RPMI8226 (cell line): Measurements from ENCODE around the gene RABEP1.
"Not testable (repeated sequence)": the region's sequence is repeated elsewhere in the genome, so short reads cannot be mapped to it uniquely, and the experiment has no call there.

Experiments used
- DNase-seq: peaks from one replicate; pipeline ENCODE4 v3.0.0-alpha.2; 2015

RABEP1 gene, protein sequence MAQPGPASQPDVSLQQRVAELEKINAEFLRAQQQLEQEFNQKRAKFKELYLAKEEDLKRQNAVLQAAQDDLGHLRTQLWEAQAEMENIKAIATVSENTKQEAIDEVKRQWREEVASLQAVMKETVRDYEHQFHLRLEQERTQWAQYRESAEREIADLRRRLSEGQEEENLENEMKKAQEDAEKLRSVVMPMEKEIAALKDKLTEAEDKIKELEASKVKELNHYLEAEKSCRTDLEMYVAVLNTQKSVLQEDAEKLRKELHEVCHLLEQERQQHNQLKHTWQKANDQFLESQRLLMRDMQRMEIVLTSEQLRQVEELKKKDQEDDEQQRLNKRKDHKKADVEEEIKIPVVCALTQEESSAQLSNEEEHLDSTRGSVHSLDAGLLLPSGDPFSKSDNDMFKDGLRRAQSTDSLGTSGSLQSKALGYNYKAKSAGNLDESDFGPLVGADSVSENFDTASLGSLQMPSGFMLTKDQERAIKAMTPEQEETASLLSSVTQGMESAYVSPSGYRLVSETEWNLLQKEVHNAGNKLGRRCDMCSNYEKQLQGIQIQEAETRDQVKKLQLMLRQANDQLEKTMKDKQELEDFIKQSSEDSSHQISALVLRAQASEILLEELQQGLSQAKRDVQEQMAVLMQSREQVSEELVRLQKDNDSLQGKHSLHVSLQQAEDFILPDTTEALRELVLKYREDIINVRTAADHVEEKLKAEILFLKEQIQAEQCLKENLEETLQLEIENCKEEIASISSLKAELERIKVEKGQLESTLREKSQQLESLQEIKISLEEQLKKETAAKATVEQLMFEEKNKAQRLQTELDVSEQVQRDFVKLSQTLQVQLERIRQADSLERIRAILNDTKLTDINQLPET

DNA sequence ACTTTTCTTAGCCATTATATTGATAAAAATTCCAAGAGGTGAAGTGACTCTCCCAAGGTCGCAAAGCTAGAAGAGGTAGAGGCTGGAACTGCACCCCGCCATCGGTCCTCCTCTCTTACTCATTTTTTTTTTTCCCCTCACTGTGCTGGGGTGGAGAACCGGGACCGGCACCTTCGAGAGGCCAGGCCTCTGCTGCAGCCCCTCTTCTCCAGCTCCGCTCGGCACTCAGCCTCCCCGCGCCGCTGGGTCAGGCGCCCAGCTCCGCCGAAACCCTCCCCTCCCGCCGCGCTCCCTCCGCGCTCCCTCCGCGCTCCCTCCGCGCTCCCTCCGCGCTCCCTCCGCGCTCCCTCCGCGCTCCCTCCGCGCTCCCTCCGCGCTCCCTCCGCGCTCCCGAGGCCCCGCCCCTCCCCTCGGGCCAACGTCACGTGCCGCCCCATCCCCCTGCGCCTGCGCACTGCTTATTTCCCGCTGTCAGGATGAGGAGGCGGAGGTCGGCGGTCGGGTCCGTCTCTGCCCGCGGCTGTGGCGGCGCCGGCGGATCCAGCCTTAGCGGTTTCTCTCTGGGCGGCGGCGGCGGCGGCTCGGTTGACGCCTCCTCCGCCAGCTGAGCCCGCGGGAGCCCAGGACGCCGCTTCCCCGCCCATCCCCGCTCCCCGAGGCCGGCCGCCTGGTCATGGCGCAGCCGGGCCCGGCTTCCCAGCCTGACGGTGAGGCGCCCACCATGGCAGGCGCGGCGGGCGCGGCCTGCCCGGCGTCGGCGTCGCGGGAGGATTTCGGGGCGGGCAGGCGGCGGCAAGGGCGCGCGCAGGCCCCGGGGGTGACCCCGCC is at the start of gene RABEP1:
Gene RABEP1, plus strand, starts transcription at position 471 of the 828 bp plus-strand sequence. Its CDS starts 203 bp downstream, at position 674.
- DNase-seq, result peak; percentile 90

- not testable (repeated sequence) for DNase-seq
Observed at GRCh38 chr17:5233492-5233891, 48.6 kb upstream of the RABEP1 start.

DNA sequence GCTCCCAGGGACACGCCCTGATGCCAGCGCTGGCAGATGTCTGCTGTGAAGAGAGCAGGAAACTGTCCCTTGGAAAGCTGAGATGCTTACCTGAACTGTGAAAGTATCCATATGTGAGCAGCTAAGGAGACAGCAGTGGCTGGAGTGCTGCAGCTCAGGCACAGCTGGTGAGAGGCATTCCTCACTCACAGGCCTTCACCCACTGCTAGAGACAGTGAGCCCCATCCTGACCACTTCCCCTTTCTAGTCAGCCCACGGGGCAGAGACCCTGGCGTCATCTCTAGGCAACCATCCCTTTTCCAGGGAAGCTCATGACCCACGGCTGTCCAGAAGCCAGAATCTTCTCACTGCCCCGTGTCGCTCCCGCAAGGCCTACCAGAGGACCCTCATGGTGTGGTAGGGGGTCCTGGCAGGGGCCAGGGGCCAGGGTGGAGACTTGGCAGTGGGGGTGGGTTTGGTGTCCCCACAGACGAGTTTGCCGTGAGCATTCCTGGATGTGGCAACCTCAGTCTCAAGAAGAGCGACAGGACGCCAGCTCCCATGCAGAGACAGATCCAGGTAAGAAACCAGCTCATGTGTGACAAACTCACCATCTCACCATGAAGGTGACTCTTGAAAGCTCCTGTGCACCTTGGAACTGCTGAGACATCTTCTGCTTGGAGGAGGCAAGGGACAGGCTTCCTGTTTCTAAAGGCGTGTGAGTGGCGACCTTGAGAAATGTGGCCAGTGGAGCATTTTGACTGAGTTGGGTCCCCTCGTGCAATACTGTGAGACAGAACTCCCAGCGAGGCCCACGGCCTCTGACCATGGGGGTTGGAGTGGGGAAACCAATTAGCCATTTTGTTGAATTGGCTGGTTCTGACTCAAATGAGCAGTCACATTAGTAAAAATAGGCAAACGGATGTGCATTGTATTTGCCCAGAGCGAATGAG is 47.2 kb upstream of the RABEP1 start, which contains the start of gene SCIMP:
Gene SCIMP, minus strand, starts transcription at position 216 of the 932 bp plus-strand sequence. Its CDS starts 105 bp downstream, at position 111.
- DNase-seq, result peak; percentile 20

DNA sequence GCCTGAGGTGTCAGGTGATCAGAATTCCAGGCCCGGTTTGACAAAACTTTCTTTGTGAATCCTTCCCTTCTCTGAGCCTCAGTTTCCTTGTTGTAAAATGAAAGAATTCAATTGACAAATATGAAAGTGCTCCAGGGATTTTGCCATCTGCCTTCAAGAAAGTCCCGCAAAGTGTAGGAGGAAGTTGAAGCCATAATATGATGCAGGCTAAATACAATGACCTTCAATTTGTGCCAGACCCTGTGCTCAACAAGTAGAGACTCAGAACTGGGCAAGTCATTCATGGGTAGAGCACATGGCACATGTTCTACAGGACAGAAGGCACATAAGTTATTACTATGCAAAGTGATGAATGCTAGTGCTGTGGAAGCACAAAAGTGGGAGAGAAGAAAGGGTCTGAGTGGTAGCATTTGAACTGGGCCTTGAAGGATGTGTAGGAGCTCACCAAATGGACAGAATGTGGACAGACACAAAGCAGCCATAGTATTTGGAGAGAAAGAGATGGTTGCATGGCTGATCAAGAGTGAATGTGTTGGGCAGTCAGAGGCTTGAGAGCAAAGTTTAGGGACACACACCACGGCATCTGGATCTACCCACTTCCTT is 45.0 kb upstream of the RABEP1 start:
- DNase-seq, result no peak

GRCh38 chr17:5237541-5238016 is 44.5 kb upstream of the RABEP1 start:
- DNase-seq, result peak; percentile 79

DNA sequence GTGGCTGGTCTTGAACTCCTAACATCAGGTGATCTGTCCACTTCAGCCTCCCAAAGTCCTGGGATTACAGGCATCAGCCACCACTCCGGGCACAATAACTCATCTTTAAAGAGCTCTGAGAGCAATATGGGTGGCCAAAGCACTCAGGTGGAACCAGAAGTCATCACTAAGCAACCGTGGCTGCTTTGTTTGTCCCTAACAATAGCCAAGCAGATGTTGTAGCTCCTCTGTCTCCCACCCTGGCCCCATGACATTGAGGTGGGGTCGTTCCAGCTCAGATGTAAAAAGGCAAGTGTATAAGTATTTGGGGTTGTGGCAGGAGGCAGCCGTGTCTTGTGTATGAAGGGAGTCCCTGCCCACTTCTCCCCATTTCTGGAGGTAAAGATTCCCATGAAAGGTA is 43.8 kb upstream of the RABEP1 start:
- DNase-seq, result no peak

DNA sequence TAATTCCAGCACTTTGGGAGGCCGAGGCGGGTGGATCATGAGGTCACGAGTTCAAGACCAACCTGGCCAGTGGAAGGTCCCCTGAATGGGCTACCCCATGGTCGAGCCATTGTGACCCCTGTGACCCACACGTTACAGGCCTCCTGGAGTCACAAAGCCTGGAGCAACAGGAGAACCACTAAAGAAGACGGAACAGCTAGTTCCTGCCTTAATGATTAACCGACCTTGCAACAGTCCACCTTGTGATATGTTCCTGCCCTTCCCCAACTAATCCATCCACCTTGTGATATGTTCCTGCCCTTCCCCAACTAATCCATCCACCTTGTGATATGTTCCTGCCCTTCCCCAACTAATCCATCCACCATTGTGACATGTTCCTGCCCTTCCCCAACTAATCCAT is 42.3 kb upstream of the RABEP1 start:
- DNase-seq, result not testable (repeated sequence)

DNA sequence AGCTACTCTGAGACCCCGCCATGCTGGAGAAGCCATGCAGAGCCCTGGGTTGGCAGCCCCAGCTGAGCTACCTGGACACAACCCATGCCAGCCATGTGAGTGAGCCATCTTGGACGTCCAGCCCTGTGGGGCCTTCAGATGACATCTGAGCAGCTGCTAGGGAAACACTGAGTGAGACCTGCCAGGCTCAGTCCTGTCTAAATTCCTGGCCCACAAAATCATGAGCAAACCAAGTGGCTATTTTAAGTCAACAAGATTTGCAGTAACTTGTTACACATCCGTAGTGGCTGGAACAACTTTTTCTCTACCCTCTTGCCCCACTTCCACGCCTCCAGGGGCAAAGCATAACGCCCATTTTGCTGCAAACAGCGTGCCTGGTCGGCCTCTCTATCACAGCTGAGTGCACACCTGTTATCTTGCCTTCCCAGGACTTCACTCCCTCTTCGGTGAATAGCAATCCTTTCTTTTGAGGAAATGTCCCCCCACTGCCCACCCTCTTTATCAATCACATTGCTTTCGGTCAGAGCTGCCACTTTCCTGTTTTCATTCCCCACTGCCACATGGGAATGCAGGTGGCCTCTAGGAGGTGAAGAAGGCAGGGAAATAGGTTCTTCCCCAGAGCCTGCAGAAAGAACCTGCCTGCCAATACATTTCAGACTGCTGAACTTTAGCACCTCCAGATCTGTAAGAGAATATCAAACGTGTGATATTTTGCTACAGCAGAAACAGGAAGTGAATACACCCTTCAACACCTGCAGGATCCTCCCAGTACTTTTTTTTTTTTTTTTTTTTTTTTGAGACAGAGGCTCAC is 40.0 kb upstream of the RABEP1 start:
- DNase-seq, result peak; percentile 62

DNA sequence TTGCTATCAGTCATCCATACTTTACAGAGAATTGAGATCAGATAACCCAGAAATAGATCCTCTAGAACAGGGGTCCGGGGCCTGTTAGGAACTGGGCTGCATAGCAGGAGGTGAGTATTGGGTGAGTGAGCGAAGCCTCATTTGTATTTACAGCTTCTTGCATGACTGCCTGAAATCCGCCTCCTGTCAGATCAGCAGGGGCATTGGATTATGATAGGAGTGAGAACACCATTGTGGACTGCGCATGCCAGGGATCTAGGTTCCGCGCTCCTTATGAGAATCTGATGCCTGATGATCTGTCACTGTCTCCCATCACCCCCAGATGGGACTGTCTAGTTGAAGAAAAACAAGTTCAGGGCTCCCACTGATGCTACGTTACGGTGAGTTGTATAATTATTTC is 34.5 kb upstream of the RABEP1 start:
- DNase-seq, result no peak

DNA sequence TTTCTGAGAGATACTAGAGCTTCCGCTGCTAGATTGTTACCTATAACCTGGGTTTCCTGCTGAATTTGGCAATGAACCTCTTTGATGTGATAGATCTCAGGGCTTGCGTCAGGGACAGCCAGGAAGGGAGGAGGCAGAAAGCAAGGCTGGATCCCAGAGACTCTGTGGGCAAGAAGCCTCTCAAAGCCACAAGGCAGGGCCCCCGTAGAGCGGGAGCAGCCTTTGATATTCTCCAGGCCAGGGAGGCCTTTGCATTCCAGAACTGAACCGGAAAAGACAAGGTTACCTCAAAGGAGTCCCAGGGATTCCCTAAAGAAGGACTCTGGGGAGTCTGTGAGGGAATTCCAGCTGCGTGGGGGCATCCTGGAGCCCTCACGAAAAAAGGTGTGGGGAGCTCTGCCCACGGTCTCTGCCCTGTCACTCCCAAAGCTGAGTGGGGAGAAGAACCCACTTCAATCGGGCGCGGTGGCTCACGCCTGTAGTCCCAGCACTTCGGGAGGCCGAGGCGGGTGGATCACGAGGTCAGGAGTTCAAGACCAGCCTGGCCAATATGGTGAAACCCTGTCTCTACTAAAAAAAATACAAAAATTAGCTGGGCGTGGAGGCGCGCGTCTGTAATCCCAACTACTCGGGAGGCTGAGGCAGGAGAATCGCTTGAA is 33.1 kb upstream of the RABEP1 start:
- DNase-seq, result no peak

DNA sequence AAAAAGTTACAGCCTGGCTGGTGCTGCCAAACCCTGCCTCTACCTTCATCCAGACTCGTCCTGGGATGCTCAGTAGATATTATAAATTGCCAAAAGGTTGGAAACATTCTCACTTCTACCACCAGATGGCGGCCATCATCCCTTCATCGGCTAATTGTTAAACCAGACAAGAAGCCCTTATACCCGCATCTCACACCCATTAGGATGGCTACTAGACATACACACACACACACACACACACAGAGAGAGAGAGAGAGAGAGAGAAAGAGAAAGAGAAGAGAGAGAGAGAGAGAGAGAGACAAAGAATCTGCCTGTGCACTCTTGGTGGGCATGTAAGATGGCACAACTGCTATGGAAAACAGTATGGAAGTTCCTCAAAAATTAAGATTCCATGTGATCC is 32.5 kb upstream of the RABEP1 start:
- DNase-seq, result peak; percentile 68

DNA sequence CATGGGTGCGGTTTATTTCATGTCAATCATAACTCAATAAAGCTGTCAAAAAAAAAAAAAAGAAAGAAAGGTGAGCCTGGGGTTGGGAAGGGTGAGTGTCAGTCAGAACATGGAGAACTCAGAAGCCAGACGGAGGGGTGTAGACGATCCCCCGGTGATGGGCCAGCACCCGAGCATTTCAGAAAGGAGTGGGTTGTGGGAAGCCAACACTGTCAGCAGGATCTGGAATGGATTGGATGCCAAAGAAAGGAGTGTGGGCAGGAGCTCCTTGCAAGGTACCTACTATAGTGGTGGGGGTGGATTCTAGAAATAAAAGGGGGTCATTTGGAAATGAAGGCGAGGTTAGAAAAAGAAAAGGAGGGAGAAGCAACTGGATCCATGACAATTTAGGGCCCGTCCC is 27.7 kb upstream of the RABEP1 start:
- no peak for DNase-seq

- peak; percentile 31 for DNase-seq
Observed at GRCh38 chr17:5254903-5255521, 27.1 kb upstream of the RABEP1 start.

- no peak for DNase-seq
Observed at GRCh38 chr17:5257124-5257523, 25.0 kb upstream of the RABEP1 start.

DNA sequence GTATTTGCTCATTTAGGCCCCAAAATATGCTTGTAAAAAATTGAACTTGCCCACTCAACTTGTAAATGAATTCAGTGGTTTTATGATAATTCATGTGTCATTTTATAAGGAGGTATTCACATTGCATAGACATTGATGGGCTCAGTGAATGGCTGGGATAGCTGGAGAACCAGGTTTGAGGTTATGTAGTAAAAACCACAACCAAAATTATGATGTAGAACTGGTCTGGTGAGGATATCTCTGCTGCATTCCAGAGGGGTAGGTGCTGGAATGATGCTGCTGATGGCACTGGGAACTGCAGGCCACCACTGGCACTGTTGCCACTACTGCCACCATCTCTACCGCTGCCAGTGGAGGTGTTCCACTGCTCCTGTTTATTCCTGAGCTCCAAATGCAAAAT is 21.5 kb upstream of the RABEP1 start:
- DNase-seq, result no peak

DNA sequence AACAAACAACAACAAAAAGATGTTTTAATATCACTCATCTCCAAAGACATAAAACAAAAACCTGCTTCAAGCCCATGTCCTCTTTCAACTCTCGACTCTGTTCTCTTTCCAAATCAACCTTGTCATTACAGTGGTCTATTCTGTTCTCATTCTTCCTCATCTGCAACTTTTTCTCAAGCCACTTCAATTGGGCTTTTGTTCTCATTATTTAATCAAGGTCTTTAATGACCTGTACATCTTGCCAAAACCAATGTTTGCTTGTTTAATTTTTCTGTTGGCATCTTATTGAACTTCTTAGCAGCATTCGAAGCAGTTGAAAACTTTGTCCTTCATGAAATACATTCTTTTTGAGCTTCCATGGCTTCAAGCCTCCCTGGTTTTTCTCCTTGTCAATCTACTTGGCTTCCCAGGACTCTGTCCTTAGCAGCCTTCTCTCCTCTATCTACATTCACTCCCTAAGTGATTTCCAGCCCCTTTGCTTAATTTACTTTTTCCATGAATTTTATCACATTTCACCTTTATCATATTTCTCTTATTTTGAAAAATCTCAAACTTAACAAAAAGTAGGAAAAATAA is 19.6 kb upstream of the RABEP1 start:
- no peak for DNase-seq

- DNase-seq, result no peak
Observed at GRCh38 chr17:5263441-5263840, 18.6 kb upstream of the RABEP1 start.

- DNase-seq, result no peak
Observed at GRCh38 chr17:5264893-5265292, 17.2 kb upstream of the RABEP1 start.
